Bronchial epithelial cell (primary cell): ENCODE results near the gene COX19. TPM values are rescaled to one million over a fixed set of nuclear protein-coding genes. Genes with fewer than 3 reads are reported as not detected.

ENCODE experiments used
- DNase-seq: peaks from one replicate; pipeline ENCODE4 v3.0.0-alpha.2; 2010; ENCODE audit warnings: low read depth
- FAIRE-seq: peaks from 2 replicates; lab custom pipeline; 2011; peaks lifted over from hg19 to GRCh38; lab: Jason Lieb, UNC
- H3K27me3 ChIP-seq: 2 replicates; pipeline ENCODE4 v1.5.1; 2011; ENCODE audit warnings: low read length; ENCODE audit not compliant: control insufficient read depth, insufficient read depth
- H3K36me3 ChIP-seq: 2 replicates; pipeline ENCODE4 v1.5.1; 2011; ENCODE audit warnings: low read length; ENCODE audit not compliant: control insufficient read depth, insufficient read depth
- H3K4me3 ChIP-seq: 2 replicates; pipeline ENCODE4 v1.5.1; 2011; ENCODE audit warnings: mild to moderate bottlenecking, low read depth, low read length, control low read depth
- total RNA-seq: library from RNA; depleted of rRNA; stranded (reverse); fragments of >200 nt; gene quantifications from 2 replicates; pipeline ENCODE4 v1.2.1, GENCODE V29; 2014
- TF ChIP-seq, protein P1 (sequence below): IDR thresholded peaks from 2 replicates; pipeline ENCODE4 v1.5.1; 2011; ENCODE audit warnings: mild to moderate bottlenecking, moderate library complexity, low read length, control low read depth, inconsistent platforms; ENCODE audit not compliant: insufficient read depth, severe bottlenecking

The COX19 gene
- total RNA-seq, 1 donor from 2014 or later: 12.9 TPM

DNA sequence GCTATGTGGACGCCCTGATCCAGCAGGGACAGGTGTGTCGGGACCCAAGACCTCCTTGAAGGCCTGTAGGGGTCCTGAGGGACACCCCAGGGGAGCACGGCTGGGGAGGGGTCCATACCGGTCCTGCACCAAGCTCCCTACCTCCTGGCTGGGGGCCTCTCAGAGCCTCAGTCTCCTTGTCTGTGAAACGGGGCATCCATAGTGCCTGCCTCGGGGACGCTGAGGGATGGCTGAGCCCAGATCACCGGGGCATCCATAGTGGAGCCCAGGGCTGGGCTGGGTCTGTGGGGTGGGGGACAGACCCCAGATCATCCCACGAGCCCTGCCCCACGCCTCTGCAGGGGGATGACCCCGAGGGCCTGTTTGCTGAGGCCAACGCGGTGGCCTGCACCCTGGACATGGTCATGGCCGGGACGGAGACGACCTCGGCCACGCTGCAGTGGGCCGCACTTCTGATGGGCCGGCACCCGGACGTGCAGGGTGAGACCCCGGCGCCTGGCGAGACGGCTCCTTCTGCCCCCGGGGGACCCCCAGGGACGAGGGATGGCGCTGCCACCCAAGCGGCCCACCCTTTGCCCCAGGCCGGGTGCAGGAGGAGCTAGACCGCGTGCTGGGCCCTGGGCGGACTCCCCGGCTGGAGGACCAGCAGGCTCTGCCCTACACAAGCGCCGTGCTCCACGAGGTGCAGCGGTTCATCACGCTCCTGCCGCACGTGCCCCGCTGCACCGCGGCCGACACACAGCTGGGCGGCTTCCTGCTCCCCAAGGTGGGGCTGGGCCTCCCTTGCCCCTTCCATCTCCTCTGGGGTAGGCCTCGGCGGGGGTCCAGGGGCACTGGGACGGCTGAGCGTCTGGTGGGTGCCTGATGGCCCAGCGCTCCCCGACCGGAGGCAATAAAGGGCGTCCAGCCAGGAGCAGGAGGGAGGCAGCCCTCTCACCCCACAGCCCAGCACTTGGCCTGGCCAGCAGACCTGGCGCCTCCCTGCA, 11.7 kb upstream of the COX19 start:
- DNase-seq (no peak), FAIRE-seq (no peak)
- Histone ChIP-seq H3K27me3 (peaks cover 2% of the 10 kb centered on the region), H3K36me3 (no peaks in the 10 kb centered on the region), H3K4me3 (no peak overlapping the region)
- TF ChIP-seq, protein P1, sequence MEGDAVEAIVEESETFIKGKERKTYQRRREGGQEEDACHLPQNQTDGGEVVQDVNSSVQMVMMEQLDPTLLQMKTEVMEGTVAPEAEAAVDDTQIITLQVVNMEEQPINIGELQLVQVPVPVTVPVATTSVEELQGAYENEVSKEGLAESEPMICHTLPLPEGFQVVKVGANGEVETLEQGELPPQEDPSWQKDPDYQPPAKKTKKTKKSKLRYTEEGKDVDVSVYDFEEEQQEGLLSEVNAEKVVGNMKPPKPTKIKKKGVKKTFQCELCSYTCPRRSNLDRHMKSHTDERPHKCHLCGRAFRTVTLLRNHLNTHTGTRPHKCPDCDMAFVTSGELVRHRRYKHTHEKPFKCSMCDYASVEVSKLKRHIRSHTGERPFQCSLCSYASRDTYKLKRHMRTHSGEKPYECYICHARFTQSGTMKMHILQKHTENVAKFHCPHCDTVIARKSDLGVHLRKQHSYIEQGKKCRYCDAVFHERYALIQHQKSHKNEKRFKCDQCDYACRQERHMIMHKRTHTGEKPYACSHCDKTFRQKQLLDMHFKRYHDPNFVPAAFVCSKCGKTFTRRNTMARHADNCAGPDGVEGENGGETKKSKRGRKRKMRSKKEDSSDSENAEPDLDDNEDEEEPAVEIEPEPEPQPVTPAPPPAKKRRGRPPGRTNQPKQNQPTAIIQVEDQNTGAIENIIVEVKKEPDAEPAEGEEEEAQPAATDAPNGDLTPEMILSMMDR: no peak

DNA sequence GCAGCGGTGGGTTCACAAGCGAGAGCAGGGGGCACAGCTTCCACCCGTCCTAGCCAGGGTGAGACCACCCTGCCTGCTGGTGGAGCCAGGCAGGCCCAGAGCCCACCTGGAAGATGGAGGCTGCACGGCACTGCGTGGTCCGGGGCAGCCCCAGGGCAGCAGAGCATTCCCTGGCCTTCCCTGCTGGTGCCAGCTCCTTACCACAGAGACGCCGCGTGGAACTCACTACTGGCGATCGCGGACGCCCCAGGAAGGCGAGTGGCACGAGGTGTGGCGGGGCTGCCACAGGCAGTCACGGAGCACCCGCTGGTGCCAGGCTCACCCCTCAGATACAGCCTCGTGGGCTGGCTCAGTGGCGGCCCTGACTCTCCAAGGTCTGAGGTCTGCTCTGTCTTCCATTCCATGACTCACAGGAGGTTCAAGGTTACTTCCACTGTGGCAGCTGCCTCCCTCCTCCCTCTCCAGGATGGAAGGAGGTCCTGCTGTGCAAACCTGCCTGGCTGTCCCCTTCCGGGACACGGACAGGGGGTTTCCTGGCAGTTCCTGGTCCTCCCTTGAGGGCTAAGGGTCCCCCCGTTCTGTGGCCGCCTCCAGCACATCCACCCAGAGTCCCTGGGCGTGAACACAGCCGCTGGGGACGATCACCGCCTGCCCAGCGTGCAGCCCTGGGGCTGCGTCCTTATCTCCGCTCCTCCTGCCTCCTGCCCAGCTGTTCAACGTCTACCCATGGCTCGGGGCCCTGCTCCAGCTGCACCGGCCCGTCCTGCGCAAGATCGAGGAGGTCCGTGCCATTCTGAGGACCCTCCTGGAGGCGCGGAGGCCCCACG, 10.8 kb upstream of the COX19 start:
- Histone ChIP-seq H3K4me3 (no peak overlapping the region), H3K36me3 (no peaks in the 10 kb centered on the region), H3K27me3 (peaks cover 2% of the 10 kb centered on the region)
- DNase-seq: no peak
- TF ChIP-seq, protein P1: no peak
- no peak for FAIRE-seq

DNA sequence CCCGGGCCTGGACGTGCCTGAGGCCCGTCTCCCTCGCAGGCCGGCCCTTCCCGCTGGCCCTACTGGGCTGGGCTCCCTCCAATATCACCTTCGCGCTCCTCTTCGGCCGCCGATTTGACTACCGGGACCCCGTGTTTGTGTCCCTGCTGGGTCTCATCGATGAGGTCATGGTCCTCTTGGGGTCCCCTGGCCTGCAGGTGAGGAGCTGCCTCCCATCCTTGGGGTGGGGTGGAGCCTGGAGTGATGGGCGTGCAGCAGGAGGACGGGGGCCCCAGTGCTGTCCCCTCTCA, 9.7 kb upstream of the COX19 start:
- Histone ChIP-seq H3K27me3 (peaks cover 2% of the 10 kb centered on the region), H3K36me3 (no peaks in the 10 kb centered on the region), H3K4me3 (no peak overlapping the region)
- FAIRE-seq (no peak), DNase-seq (no peak)
- TF ChIP-seq, protein P1: no peak

DNA sequence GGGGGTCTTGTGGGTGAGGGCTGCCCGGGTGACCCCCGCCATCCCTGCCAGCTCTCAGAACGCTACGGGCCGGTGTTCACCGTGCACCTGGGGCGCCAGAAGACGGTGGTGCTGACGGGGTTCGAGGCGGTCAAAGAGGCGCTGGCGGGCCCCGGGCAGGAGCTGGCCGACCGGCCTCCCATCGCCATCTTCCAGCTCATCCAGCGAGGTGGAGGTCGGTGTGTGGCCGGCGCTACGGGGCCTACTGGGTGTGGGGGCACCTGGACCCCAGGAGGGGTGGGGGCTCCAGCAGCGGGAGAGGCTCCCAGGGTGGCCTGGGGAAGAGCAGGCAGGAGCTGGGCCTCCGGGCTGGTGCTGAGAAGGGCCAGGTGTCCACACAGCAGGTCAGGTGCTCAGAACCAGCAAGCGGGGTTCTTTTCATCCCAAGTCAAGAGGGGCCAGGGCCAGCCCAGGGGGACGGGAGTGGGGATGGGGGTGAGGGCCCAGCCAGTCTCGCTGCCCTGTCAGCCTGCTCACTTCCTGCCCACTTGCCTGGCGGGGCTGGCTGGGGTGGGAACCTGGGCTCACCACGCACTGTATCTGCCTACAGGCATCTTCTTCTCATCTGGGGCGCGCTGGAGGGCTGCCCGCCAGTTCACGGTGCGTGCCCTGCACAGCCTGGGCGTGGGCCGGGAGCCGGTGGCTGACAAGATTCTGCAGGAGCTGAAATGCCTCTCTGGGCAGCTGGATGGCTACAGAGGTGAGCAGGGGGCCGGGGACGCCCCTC, 9.2 kb upstream of the COX19 start:
- Histone ChIP-seq H3K4me3 (no peak overlapping the region), H3K27me3 (peaks cover 2% of the 10 kb centered on the region), H3K36me3 (no peaks in the 10 kb centered on the region)
- no peak for DNase-seq
- TF ChIP-seq, protein P1: no peak
- FAIRE-seq: no peak

DNA sequence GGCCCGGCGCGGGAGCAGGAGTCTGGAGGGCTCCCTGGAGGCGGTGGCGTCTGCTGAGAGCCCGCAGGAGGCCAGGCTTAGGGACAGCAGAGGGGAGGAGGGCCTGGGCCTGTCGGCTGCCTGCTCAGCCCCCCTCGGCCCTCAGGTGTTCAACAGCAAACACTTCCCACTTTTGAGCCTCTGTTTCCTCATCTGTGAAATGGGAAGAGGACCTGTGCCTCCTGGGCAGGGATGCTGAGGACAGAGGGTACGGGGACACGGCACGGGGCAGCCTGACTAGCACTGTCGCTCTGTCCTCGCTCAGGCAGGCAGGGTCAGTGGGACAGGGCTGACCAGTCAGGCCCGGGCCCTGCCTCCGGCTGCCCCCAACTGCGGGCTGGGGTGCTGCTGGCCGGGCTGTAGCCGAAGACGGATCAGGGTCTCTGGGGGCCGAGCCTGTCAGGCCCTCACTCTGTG, 8.3 kb upstream of the COX19 start:
- TF ChIP-seq, protein P1: no peak
- Histone ChIP-seq H3K36me3 (no peaks in the 10 kb centered on the region), H3K4me3 (no peak overlapping the region), H3K27me3 (peaks cover 2% of the 10 kb centered on the region)
- FAIRE-seq (no peak), DNase-seq (no peak)
